K562 (cell line): ENCODE results near the gene FAM20B. TPM values are rescaled to one million over a fixed set of nuclear protein-coding genes. Genes with fewer than 3 reads are reported as not detected.

ENCODE experiments used
- DIDO1 ChIP-seq: fragments of 450-650 bp; IDR thresholded peaks from 2 replicates; pipeline ENCODE4 v1.6.1; 2016; ENCODE audit warnings: low read depth, missing biosample characterization, missing genetic modification characterization
- FOXA1 ChIP-seq: fragments of 450-650 bp; IDR thresholded peaks from 2 replicates; pipeline ENCODE4 v1.6.1; 2016; ENCODE audit warnings: mild to moderate bottlenecking, borderline replicate concordance
- GTF2F1 ChIP-seq: IDR thresholded peaks from 2 replicates; pipeline ENCODE4 v1.6.1; 2011; ENCODE audit warnings: low read depth, low read length, improper control_type of control experiment
- MTA1 ChIP-seq: fragments of 450-650 bp; IDR thresholded peaks from 2 replicates; pipeline ENCODE4 v1.6.1; 2017; ENCODE audit warnings: borderline replicate concordance
- NEUROD1 ChIP-seq: fragments of 150-350 bp; IDR thresholded peaks from 2 replicates; pipeline ENCODE4 v1.6.1; 2014; ENCODE audit warnings: borderline replicate concordance, low read length, low read depth; ENCODE audit not compliant: partially characterized antibody
- NFYB ChIP-seq: IDR thresholded peaks from 2 replicates; pipeline ENCODE4 v1.6.1; 2011; ENCODE audit warnings: mild to moderate bottlenecking, moderate library complexity; ENCODE audit not compliant: insufficient read length; ENCODE audit errors: extremely low read depth
- POLR2AphosphoS2 ChIP-seq: IDR thresholded peaks from 2 replicates; pipeline ENCODE4 v1.6.1; 2012; ENCODE audit warnings: low read length, improper control_type of control experiment
- TCF3 ChIP-seq: sonication (generic); formaldehyde crosslinking; IDR thresholded peaks from 2 replicates; pipeline ENCODE4 v1.4.0; 2020; ENCODE audit warnings: mild to moderate bottlenecking, missing genetic modification reagents
- TCF7L2 ChIP-seq: fragments of 150-350 bp; IDR thresholded peaks from 2 replicates; pipeline ENCODE4 v1.6.1; 2016; ENCODE audit warnings: low read depth, mild to moderate bottlenecking, low read length, moderate library complexity
- ZFP30 ChIP-seq: fragments of 250-450 bp; sonication (Bioruptor Pico); IDR thresholded peaks from 2 replicates; pipeline ENCODE4 v1.8.0; 2022; ENCODE audit warnings: moderate library complexity, mild to moderate bottlenecking, inconsistent platforms, borderline replicate concordance
- polyA plus RNA-seq, 8 experiments: library from polyadenylated mRNA; depleted of rRNA in 4 of 8; stranded (reverse) in 5 of 8; unstranded in 3 of 8; fragments of >200 nt; fragmentation: Nextera tagmentation in 2 of 8; fragmentation: Illumina TruSeq in 1 of 8; extraction: Ambion mirVana in 2 of 8; extraction: Trizol in 1 of 8; gene quantifications; 2 replicates each; pipeline versions ENCODE4 v1.2.1 to v1.2.3, GENCODE V29; 2011 to 2014; ENCODE audit warnings: inconsistent platforms in 1 of 8, missing spikeins in 1 of 8
- total RNA-seq, 7 experiments: library from RNA; depleted of rRNA in 6 of 7; stranded (reverse); fragments of >200 nt in 6 of 7; fragmentation: Illumina TruSeq in 2 of 7; extraction: Trizol in 2 of 7; gene quantifications; 2 replicates each; pipeline versions ENCODE4 v1.2.1 to v1.2.3, GENCODE V29; 2011 to 2021; ENCODE audit warnings: low replicate concordance in 1 of 7
- TF ChIP-seq, protein P1 (sequence below): fragments of 250-450 bp; sonication (Bioruptor Pico); IDR thresholded peaks from 2 replicates; pipeline ENCODE4 v1.5.1; 2021; ENCODE audit warnings: mild to moderate bottlenecking
- TF ChIP-seq, protein P2 (sequence below), 2 experiments: fragments of 450-650 bp in 1 of 2; sonication (generic) in 1 of 2; formaldehyde crosslinking in 1 of 2; IDR thresholded peaks in 1 of 2; conservative IDR thresholded peaks in 1 of 2; 2 replicates each; pipeline versions ENCODE4 v1.6.1 to v1.8.1; 2016 to 2023; ENCODE audit warnings: mild to moderate bottlenecking in 2 of 2, moderate library complexity in 2 of 2, inconsistent platforms in 1 of 2, missing genetic modification reagents in 1 of 2
- TF ChIP-seq, protein P3 (sequence below), 2 experiments: fragments of 250-450 bp in 1 of 2; fragments of 450-650 bp in 1 of 2; sonication (Bioruptor Pico) in 1 of 2; IDR thresholded peaks; 2 replicates each; pipeline versions ENCODE4 v1.6.1 to v1.8.0; 2016 to 2021; ENCODE audit warnings: mild to moderate bottlenecking in 2 of 2, moderate library complexity in 2 of 2, missing compliant biosample characterization in 1 of 2, missing genetic modification characterization in 1 of 2
- TF ChIP-seq, protein P4 (sequence below): sonication (generic); formaldehyde crosslinking; IDR thresholded peaks from 2 replicates; pipeline ENCODE4 v1.8.0; 2022; ENCODE audit warnings: missing genetic modification reagents, mild to moderate bottlenecking, borderline replicate concordance
- TF ChIP-seq, protein P5 (sequence below): fragments of 450-650 bp; formaldehyde crosslinking; conservative IDR thresholded peaks from 2 replicates; pipeline ENCODE4 v1.4.0; 2022; ENCODE audit warnings: mild to moderate bottlenecking, missing genetic modification characterization
- TF ChIP-seq, protein P6 (sequence below), 2 experiments: fragments of 450-650 bp in 1 of 2; IDR thresholded peaks; 2 replicates each; pipeline ENCODE4 v1.6.1; 2011 to 2017; ENCODE audit warnings: low read depth in 2 of 2, antibody characterized with exemption in 1 of 2, borderline replicate concordance in 1 of 2, low read length in 1 of 2, mild to moderate bottlenecking in 1 of 2, mixed read lengths in 1 of 2; ENCODE audit not compliant: control insufficient read depth in 1 of 2

Gene FAM20B
- total and polyA plus RNA-seq, 9 of the 15 experiments (the other 6 are each of a cell fraction or from before 2014, with no cell fraction given): 7.2 to 67.5 (median 42.9) TPM

DNA sequence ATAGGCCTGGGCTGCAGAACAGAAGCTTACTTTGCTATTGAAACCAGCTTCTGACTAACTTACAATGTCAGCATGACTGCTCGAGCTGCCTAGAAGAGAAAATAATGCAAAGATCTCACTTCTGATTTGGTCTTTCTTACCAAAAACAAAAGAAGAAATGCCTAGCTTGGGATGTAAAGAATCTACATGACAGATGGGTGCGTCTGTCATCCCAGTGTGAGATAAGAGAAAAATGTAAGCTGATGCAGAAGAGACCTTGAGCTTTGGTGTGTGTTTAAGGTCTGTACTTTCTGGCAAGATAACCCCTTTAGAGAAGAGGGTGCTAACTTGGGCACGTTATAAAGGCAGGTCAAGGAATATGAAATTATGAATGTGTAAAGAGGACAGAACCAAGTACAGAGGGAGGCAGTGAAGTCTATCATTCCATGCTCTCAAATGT is 3.6 kb downstream of the FAM20B start (continued):
- TF ChIP-seq, protein P1, sequence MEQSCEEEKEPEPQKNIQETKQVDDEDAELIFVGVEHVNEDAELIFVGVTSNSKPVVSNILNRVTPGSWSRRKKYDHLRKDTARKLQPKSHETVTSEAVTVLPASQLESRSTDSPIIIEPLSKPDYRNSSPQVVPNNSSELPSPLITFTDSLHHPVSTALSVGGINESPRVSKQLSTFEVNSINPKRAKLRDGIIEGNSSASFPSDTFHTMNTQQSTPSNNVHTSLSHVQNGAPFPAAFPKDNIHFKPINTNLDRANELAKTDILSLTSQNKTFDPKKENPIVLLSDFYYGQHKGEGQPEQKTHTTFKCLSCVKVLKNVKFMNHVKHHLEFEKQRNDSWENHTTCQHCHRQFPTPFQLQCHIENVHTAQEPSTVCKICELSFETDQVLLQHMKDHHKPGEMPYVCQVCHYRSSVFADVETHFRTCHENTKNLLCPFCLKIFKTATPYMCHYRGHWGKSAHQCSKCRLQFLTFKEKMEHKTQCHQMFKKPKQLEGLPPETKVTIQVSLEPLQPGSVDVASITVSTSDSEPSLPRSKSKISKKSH (CRISPR knock-in tag): no peak
- TF ChIP-seq, protein P2, sequence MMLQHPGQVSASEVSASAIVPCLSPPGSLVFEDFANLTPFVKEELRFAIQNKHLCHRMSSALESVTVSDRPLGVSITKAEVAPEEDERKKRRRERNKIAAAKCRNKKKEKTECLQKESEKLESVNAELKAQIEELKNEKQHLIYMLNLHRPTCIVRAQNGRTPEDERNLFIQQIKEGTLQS (IDR thresholded peaks at IDR 0.05): no peak
- TF ChIP-seq, protein P2 (CRISPR knock-in tag; conservative IDR thresholded peaks at IDR 0.05): no peak
- no peak for TF ChIP-seq NFYB
- no peak for TF ChIP-seq GTF2F1
- TF ChIP-seq ZFP30 (CRISPR knock-in tag): no peak
- TF ChIP-seq, protein P3, sequence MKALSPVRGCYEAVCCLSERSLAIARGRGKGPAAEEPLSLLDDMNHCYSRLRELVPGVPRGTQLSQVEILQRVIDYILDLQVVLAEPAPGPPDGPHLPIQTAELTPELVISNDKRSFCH (CRISPR knock-in tag; IDR thresholded peaks at IDR 0.05): no peak
- TF ChIP-seq, protein P3 (tag; IDR thresholded peaks at IDR 0.05): 0 out of 2 replicates have a peak, but pooled peaks have one; percentile 40
- peak; percentile 62; the same call in 1 of the 2 replicates for TF ChIP-seq MTA1
- no peak for TF ChIP-seq POLR2AphosphoS2
- TF ChIP-seq, protein P4, sequence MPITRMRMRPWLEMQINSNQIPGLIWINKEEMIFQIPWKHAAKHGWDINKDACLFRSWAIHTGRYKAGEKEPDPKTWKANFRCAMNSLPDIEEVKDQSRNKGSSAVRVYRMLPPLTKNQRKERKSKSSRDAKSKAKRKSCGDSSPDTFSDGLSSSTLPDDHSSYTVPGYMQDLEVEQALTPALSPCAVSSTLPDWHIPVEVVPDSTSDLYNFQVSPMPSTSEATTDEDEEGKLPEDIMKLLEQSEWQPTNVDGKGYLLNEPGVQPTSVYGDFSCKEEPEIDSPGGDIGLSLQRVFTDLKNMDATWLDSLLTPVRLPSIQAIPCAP (CRISPR knock-in tag): no peak
- peak; percentile 72 for TF ChIP-seq TCF3 (CRISPR knock-in tag)
- TF ChIP-seq DIDO1 (tag): no peak
- TF ChIP-seq FOXA1: no peak
- no peak for TF ChIP-seq TCF7L2
- no peak for TF ChIP-seq NEUROD1
- TF ChIP-seq, protein P5, sequence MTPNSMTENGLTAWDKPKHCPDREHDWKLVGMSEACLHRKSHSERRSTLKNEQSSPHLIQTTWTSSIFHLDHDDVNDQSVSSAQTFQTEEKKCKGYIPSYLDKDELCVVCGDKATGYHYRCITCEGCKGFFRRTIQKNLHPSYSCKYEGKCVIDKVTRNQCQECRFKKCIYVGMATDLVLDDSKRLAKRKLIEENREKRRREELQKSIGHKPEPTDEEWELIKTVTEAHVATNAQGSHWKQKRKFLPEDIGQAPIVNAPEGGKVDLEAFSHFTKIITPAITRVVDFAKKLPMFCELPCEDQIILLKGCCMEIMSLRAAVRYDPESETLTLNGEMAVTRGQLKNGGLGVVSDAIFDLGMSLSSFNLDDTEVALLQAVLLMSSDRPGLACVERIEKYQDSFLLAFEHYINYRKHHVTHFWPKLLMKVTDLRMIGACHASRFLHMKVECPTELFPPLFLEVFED (CRISPR knock-in tag): no peak
- TF ChIP-seq, protein P6, sequence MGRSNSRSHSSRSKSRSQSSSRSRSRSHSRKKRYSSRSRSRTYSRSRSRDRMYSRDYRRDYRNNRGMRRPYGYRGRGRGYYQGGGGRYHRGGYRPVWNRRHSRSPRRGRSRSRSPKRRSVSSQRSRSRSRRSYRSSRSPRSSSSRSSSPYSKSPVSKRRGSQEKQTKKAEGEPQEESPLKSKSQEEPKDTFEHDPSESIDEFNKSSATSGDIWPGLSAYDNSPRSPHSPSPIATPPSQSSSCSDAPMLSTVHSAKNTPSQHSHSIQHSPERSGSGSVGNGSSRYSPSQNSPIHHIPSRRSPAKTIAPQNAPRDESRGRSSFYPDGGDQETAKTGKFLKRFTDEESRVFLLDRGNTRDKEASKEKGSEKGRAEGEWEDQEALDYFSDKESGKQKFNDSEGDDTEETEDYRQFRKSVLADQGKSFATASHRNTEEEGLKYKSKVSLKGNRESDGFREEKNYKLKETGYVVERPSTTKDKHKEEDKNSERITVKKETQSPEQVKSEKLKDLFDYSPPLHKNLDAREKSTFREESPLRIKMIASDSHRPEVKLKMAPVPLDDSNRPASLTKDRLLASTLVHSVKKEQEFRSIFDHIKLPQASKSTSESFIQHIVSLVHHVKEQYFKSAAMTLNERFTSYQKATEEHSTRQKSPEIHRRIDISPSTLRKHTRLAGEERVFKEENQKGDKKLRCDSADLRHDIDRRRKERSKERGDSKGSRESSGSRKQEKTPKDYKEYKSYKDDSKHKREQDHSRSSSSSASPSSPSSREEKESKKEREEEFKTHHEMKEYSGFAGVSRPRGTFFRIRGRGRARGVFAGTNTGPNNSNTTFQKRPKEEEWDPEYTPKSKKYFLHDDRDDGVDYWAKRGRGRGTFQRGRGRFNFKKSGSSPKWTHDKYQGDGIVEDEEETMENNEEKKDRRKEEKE (IDR thresholded peaks at IDR 0.05; ENCODE audit: borderline replicate concordance in 1 of 2, control insufficient read depth in 1 of 2, low read depth in 2 of 2, low read length in 1 of 2): no peak
